ENCODE data around the gene SSH2.

The SSH2 gene

DNA sequence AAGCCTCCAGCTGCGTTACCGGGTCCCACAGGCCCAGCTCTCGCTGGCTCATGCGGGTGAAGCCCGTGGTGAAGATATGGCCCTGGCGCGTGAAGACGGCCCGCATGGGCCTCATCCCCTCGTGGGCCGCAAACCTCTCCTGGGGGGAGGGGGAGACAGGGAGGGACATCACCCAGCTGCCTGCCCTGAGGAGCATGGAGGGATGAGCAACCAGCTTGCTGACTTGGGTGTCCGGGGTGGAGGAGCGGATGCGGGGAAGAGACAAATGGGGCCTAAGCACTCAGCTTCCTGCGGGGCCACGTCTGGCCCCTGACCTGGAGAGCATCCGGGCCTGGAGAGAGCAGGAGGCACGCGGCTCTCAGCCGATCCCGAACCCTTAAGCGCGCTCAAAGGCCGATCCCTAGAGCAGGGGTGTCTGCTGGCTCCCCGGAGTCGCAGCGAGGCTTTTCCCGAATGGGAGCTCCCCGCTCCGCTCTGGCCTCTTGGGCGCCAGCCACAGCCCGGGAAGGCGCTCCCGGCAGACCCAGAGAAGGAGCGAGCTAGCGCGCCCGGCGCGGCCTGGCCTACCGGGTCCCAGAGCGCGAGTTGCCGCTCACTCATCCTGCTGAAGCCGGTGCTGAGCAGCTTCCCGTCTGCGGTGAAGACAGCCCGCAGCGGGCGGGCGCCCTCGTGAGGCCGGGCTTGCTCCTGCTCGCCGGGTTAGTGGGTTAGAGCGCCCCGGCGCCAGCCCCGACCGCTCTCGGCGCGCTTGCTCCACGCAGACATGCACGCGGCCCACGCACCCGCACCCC is 312.4 kb downstream of the SSH2 start:
- POLR2A ChIA-PET, result no interaction called here
- H3K4me3 ChIP-seq (ENCODE audit: low read depth, low read length), result peak overlapping the region; percentile 12
- TF ChIP-seq, protein P1, sequence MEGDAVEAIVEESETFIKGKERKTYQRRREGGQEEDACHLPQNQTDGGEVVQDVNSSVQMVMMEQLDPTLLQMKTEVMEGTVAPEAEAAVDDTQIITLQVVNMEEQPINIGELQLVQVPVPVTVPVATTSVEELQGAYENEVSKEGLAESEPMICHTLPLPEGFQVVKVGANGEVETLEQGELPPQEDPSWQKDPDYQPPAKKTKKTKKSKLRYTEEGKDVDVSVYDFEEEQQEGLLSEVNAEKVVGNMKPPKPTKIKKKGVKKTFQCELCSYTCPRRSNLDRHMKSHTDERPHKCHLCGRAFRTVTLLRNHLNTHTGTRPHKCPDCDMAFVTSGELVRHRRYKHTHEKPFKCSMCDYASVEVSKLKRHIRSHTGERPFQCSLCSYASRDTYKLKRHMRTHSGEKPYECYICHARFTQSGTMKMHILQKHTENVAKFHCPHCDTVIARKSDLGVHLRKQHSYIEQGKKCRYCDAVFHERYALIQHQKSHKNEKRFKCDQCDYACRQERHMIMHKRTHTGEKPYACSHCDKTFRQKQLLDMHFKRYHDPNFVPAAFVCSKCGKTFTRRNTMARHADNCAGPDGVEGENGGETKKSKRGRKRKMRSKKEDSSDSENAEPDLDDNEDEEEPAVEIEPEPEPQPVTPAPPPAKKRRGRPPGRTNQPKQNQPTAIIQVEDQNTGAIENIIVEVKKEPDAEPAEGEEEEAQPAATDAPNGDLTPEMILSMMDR (IDR thresholded peaks at IDR 0.05; ENCODE audit: insufficient read depth, low read length, missing control alignments), result peak; percentile 76
- CTCF ChIA-PET, result interaction anchor here (0.7 to 12.9 kb wide), 49 partner anchors 9 to 650 kb away, joined by 3 to 210 read pairs (median 5); partner anchors contain the start of genes ABHD15, ANKRD13B and SSH2
- DNase-seq (ENCODE audit: low read depth, low spot score), result no peak

DNA sequence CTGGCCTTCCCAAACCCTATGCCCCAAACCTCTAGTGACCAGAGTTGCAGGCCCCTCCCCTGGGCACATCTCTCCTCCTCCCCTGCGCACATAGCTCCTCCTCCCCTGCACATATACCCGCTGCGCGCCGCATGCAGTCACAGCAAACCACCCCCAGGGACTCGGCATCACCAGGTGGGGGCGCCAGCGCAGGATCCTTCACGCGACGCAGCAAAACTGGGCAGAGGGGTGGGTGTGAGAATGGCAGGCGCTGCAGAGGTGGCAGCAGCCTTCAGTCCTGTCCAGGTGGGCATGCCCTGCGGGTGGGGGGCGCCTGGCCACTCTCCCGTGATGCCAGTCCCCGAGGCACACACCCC is 312.9 kb downstream of the SSH2 start:
- peak overlapping the region; percentile 12; the same call in 1 of the 2 replicates for H3K4me3 ChIP-seq (ENCODE audit: low read depth, low read length)
- no peak for DNase-seq (ENCODE audit: low read depth, low spot score)
- CTCF ChIA-PET, result interaction anchor here (0.7 to 12.9 kb wide), 42 partner anchors 8 to 488 kb away, joined by 3 to 210 read pairs (median 5); partner anchors contain the start of genes ABHD15, ANKRD13B and SSH2
- POLR2A ChIA-PET, result no interaction called here
- TF ChIP-seq, protein P1 (IDR thresholded peaks at IDR 0.05; ENCODE audit: insufficient read depth, low read length, missing control alignments), result peak; percentile 87

DNA sequence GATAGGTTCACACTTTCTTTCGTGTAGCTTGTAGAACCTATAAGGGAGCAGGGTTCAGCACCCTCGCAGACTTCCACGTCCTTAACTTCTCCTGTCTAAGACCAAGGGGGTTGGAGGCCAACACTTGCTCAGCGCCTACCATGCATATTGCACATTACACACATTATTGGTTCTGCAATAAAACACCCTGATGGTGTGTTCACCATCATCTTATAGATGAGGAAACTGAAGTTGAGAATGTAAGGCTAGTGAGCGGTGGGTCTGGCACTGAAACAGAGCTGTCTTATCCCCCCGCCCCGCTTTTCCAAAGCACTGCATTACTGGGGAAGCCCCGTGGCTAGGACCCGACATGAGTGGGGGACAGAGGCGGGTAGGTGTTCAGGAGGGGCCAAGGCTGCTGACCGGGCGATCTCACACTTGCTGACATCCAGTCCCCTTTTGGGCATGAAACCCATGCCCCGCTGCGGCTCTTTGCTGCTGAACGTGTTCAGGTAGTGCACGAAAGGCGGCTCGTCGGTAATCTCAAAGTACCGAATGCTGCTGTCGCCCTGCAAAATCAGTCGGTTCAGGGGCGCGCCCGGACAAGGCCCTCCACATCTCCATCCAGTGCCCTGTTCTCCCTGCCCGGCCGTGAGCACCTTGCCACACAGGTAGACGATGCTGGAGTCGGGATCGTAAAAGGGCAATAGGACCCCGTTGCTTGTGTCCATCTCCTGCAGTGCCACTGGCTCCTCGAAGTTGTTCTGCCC is 313.6 kb downstream of the SSH2 start:
- ChIA-PET POLR2A (interaction anchor here (0.6 kb wide), 1 partner anchor 203 kb away, joined by 4 read pairs; no protein-coding TSS in a partner anchor), CTCF (interaction anchor here (0.7 to 12.9 kb wide), 36 partner anchors 8 to 488 kb away, joined by 3 to 210 read pairs (median 6); partner anchors contain the start of genes ANKRD13B and SSH2)
- no peak for DNase-seq (ENCODE audit: low read depth, low spot score)
- TF ChIP-seq, protein P1 (IDR thresholded peaks at IDR 0.05; ENCODE audit: insufficient read depth, low read length, missing control alignments), result no peak
- H3K4me3 ChIP-seq (ENCODE audit: low read depth, low read length), result peak overlapping the region; percentile 38; the same call in 1 of the 2 replicates

DNA sequence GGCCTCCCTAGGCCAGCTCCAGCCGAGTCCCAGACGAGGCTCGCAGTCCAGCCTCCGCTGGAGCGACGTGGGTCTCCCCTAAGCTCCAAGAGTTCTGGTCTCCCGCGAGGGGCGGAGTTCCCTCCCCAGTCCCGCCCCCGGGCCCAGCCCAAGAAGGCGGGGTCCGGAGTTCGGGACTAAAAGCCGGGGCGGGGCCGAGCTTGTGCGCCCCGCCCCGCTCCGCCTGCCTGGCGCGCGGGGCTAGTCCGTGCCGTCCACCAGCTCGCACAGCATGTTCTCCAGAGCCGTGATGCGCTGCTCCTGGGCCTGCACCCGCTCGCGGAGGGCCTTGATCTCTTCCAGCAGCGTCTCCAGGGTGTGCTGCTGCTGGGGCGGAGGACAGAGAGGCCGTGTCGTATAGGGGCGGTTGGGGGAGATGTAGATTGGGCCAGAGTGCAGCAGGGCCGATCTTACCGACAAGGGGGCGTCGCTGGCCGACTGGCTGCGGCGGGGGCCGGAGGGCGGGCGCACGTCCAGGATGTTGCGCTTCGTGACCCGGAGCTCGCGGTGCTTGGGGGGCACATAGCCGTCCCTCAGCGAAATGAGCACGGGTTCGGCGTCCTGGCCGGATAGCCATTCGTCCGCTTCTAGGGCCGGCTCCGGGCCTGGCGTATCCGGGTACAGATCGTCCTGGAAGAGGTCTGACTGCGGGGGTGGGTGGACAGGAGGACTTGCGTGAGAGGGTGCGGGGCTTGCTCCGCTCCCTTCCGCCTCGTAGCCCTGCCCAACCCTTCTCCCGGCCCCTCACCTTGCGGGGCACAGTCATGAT is 314.3 kb downstream of the SSH2 start:
- no peak for DNase-seq (ENCODE audit: low read depth, low spot score)
- TF ChIP-seq, protein P1 (IDR thresholded peaks at IDR 0.05; ENCODE audit: insufficient read depth, low read length, missing control alignments), result no peak
- peak overlapping the region; percentile 39 for H3K4me3 ChIP-seq (ENCODE audit: low read depth, low read length)
- ChIA-PET POLR2A (interaction anchor here (0.7 to 1.0 kb wide), 2 partner anchors 27 to 238 kb away, joined by 3 read pairs; no protein-coding TSS in a partner anchor), CTCF (interaction anchor here (0.8 to 12.9 kb wide), 19 partner anchors 8 to 489 kb away, joined by 3 to 210 read pairs (median 11); partner anchors contain the start of genes ANKRD13B, CORO6 and SSH2)

DNA sequence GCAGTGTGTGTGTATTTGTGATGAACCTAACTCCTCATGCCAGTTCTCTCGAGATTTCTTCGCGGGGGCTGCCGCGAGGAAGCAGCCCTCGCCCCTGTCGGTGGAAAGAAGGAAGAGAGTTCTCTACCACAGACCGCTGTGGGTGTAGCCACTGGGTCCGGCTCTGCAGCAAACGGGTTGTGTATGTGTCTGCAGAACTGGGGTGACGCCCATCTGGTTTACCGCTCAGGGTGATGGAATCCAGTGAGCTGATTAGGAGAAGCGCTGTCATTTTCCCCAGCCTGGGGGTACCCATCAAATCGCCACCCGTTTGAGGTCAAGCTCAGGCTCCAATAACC is 315.0 kb downstream of the SSH2 start:
- TF ChIP-seq, protein P1 (IDR thresholded peaks at IDR 0.05; ENCODE audit: insufficient read depth, low read length, missing control alignments), result no peak
- DNase-seq (ENCODE audit: low read depth, low spot score), result no peak
- ChIA-PET POLR2A (interaction anchor here (0.7 to 1.0 kb wide), 2 partner anchors 27 to 239 kb away, joined by 3 read pairs; no protein-coding TSS in a partner anchor), CTCF (interaction anchor here (1.0 to 12.9 kb wide), 13 partner anchors 8 to 490 kb away, joined by 3 to 210 read pairs (median 16); partner anchors contain the start of genes ANKRD13B, CORO6 and SSH2)
- H3K4me3 ChIP-seq (ENCODE audit: low read depth, low read length), result peak overlapping the region; percentile 39

Data from AG04449 (cell line).